ENCODE results near the gene DZIP1L.

DZIP1L gene

DNA sequence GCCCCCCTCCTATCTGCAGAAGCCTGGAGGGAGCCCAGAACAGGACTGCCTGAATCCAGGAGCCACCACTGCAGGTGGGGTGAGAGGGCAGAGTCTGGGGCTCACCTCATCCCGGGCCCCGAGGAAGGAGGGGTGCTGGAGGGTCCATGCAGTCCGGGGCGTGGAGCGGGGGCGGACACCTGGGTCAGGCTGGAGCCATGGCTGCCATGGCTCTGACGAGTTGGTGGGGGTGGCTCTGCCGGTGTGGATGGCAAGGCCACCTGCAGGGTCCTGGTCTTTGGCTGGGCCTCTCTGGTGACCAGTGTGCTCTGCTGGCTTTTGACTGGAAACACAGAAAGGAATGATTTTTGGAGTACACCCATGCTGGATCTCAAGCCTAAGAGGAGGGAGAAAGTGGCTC is 47.4 kb downstream of the DZIP1L start:
- no peak for DNase-seq (ENCODE audit: low read depth, low spot score)

- DNase-seq (ENCODE audit: low read depth, low spot score): no peak
Measured at GRCh38 chr3:138066972-138067371, 48.4 kb downstream of the DZIP1L start.

- DNase-seq (ENCODE audit: low read depth, low spot score): no peak
Measured at GRCh38 chr3:138066383-138066782, 49.0 kb downstream of the DZIP1L start.

DNA sequence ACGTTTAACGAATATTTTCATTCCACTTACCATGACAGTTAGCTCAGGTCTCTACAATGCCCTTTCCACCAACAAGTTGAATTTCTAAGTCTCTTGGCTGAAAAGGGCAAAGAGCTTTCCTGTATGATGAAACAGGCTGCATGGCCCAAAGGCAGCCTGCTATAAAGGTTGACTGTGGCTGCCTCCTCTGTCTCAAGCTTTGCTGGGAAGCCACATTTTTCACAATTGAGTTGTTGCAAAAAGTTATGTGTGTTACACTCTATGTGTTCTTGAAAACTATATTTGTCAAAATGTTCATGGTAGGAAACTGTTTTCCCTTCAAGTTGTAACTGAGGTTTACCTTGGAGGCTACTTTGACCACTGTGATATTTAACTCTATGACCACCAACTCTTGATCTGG is 49.5 kb downstream of the DZIP1L start:
- no peak for DNase-seq (ENCODE audit: low read depth, low spot score)

DNA sequence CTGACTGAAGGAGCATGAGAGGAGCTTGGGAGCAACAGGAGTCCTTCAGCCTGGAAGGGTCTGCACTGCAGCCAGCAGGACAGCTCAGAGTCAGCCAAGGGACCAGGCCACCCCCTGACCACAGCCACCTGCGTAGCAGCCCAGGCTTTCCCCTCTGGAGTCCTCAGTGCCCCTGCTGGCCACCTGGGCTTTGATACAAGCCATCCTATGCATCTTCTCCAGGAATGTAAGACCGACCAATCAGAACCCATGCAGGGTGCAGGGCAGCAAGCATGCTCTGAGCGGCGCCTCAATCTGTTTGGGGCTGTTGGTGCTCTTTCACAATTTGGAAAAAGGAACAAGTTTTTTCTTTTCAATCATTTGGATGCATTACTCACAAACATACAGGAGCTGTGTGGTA is 52.0 kb downstream of the DZIP1L start:
- no peak for DNase-seq (ENCODE audit: low read depth, low spot score)

DNA sequence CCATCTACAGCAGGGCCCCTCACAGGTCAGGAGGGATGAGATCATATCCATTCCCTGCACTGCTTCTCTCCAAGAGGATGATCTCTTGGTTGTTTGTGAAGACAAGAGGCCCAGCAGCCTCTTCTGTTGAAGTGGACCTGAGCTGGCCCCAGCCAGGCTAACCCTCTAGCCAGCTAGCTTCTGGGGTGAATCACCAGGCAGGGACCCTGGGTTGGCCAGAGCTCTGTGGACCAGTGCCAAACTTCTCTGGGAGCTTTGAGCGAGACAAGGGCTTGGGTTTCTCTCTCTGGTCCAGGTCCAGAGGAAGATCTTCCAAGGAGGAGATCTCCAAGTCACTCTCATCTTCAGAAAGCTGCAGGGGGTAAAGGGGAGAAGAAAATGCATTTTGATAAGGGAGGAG is 52.8 kb downstream of the DZIP1L start:
- DNase-seq (ENCODE audit: low read depth, low spot score): no peak

GRCh38 chr3:138062037-138062436 is 53.4 kb downstream of the DZIP1L start:
- DNase-seq (ENCODE audit: low read depth, low spot score): no peak

- no peak for DNase-seq (ENCODE audit: low read depth, low spot score)
Measured at GRCh38 chr3:138060792-138061191, 54.6 kb downstream of the DZIP1L start.

DNA sequence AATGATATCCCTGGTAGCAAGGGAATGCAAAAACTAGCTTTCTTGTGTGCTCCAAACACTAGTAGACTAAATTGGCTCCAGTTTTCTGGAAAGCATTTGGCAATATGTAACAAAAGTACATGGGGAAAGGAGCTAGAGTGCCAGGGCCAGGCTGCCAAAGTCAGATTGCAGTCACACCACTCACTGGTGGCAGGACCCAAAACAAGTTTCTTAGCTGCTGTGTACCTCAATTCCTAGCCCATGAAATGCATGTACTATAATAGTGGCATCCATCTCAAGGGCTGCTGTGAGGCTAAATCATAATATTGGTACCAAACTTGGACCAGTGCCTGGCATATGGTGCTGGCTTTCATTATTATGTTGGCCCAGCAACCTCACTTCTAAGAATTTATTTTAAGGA is 56.1 kb downstream of the DZIP1L start:
- no peak for DNase-seq (ENCODE audit: low read depth, low spot score)

GRCh38 chr3:138057384-138057783 is 58.0 kb downstream of the DZIP1L start:
- DNase-seq (ENCODE audit: low read depth, low spot score): no peak

DNA sequence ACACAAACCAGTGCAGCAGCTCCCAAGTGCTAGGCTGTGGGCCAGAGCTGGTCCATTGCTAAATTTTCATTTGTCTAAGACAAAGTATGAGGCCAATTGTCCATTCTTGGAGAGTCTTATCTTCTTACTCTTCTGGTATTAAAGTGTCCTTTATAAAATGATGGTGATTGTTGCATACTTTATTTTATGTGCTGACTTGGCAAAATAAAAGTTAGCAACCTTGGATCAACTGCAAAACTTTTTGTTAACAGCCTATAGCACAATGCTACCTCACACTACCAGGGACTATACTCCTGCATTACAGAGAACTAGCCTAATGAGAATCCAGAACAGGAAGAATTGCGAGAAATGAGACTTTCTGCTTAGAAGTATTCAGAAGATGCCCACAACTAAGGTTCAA is 61.4 kb downstream of the DZIP1L start:
- DNase-seq (ENCODE audit: low read depth, low spot score): no peak

GRCh38 chr3:138051947-138052802 is 63.2 kb downstream of the DZIP1L start:
- no peak for DNase-seq (ENCODE audit: low read depth, low spot score)

DNA sequence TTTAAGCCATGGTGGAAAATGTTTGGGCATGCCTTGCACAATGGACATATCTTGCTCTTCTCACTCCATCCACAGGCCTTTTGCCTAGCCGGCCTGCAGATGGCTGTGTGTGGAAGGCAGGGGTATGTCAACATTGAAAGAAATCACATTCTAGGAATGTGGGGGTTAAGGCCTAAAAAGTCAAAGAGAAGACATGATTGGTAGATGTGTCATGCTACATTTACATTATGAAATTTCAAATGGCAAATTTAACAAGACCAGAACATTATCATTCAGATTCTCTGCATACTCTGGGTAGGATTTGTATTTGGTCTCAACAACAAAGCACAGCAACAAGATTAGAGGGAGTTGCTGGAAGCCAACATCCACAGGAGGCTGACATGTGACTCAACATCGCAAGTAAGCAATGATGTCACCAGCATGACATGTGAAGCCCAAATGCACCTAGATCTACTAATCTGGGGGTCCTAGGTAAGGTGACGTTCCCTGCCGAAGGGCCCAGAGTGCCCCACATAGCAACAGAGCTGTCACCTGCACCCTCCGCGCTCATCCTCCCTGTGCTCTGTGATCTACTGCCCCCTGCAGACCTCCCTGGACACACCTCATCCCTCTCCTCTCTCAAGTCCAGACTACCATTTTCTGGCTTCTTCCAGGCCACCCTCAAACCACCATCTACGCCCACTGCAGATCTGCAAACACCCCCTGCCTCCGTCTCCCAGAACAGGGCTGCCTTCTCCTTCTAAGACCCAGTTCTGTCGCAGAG is 66.1 kb downstream of the DZIP1L start:
- DNase-seq (ENCODE audit: low read depth, low spot score): no peak

- no peak for DNase-seq (ENCODE audit: low read depth, low spot score)
Measured at GRCh38 chr3:138047596-138048158, 67.7 kb downstream of the DZIP1L start.

- DNase-seq (ENCODE audit: low read depth, low spot score): no peak
Measured at GRCh38 chr3:138046955-138047354, 68.5 kb downstream of the DZIP1L start.

DNA sequence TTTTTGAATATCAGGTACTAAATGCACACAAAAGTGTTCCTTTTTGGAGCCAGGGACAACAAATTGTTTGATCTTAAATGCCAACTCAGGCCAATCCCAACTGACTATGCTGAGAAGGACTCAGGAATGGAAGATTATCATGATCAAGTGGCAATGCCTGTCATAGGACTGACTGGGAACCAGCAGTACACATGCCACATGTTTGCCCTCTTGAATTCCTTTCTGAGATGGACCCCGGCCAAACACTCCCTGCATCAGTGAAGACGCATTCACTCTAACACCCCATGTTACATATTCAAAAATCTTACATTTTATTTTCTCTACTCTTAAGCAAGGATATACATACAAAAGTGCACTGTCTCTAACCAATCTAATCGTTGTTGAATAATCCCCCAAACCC is 69.3 kb downstream of the DZIP1L start:
- no peak for DNase-seq (ENCODE audit: low read depth, low spot score)

- no peak for DNase-seq (ENCODE audit: low read depth, low spot score)
Measured at GRCh38 chr3:138043266-138044029, 72.0 kb downstream of the DZIP1L start.

DNA sequence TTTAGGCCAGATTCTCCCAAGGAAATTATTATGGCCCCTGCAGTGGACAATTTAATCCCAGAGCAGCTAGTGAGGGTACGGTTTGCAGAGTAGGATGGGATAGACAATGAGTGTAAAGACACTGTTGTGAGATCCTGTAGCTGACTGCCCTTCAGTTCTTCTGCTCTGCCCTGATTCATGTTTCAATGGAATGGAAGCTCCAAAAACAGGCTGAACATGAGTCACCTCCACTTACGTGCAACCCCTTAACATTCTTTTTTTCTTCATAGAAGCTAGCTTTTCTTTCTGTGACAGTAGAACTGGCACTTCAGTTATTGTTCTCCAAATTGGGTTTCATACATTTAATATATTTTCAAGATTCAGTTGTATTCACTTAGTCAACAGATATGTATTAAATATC is 73.4 kb downstream of the DZIP1L start:
- no peak for DNase-seq (ENCODE audit: low read depth, low spot score)

GRCh38 chr3:138038725-138039462 is 76.5 kb downstream of the DZIP1L start:
- no peak for DNase-seq (ENCODE audit: low read depth, low spot score)

GRCh38 chr3:138036572-138036971 is 78.8 kb downstream of the DZIP1L start:
- DNase-seq (ENCODE audit: low read depth, low spot score): no peak

- DNase-seq (ENCODE audit: low read depth, low spot score): no peak
Measured at GRCh38 chr3:138034918-138035317, 80.5 kb downstream of the DZIP1L start.
